ENCODE measurements around the gene SHROOM2.
A peak's percentile ranks its signal among the peaks of the same experiment; 100 is the strongest.

The SHROOM2 gene

GRCh38 chrX:9995855-9996339 is 209.7 kb downstream of the SHROOM2 start:
- no peak overlapping the region for H3K4me3 ChIP-seq (replicated peaks; ENCODE audit: insufficient read depth, low read length)
- no peaks in the 10 kb centered on the region for H3K27me3 ChIP-seq (ENCODE audit: insufficient read depth, poor library complexity, severe bottlenecking)
- TF ChIP-seq SPI1 (IDR thresholded peaks at IDR 0.05; ENCODE audit: borderline replicate concordance, low read depth) (no peak), CTCF (IDR thresholded peaks at IDR 0.05; ENCODE audit: insufficient read depth, low read length) (peak; percentile 43)
- no peak overlapping the region for H3K27ac ChIP-seq (replicated peaks)
- peak; percentile 27 to 70 for DNase-seq (ENCODE audit: low read depth in 1 of 2, low spot score in 1 of 2)

DNA sequence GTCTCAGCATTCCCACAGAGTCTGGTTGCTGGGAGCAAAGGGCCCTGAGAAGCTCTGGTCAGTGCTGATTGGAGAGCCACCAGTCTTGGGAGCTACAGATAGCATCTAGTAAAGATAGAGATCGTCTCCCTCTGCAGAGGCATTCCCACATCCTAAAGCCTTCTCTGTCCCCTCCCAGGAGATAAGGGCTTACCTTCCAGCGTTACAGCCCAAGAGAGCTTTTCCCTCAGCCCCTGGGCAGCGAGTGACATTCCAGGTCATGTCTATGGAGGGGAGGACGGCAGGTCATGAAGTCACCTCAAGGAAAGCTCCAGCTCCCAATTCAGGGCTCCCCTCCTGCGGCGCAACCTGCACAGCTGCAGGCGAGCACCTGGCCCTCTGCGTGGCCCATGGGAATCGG is 210.8 kb downstream of the SHROOM2 start:
- TF ChIP-seq POLR2AphosphoS5 (IDR thresholded peaks at IDR 0.05; ENCODE audit: low read depth) (no peak), GABPA (IDR thresholded peaks at IDR 0.05; ENCODE audit: low read depth) (no peak), SPI1 (IDR thresholded peaks at IDR 0.05; ENCODE audit: borderline replicate concordance, low read depth) (no peak), CTCF (IDR thresholded peaks at IDR 0.05; ENCODE audit: insufficient read depth, low read length) (no peak), REST (IDR thresholded peaks at IDR 0.05; ENCODE audit: insufficient replicate concordance, low read depth) (no peak)
- H3K4me3 ChIP-seq (replicated peaks; ENCODE audit: insufficient read depth, low read length): no peak overlapping the region
- H3K27ac ChIP-seq (replicated peaks): no peak overlapping the region
- DNase-seq (ENCODE audit: low read depth in 1 of 2, low spot score in 1 of 2): no peak
- no peaks in the 10 kb centered on the region for H3K27me3 ChIP-seq (ENCODE audit: insufficient read depth, poor library complexity, severe bottlenecking)

DNA sequence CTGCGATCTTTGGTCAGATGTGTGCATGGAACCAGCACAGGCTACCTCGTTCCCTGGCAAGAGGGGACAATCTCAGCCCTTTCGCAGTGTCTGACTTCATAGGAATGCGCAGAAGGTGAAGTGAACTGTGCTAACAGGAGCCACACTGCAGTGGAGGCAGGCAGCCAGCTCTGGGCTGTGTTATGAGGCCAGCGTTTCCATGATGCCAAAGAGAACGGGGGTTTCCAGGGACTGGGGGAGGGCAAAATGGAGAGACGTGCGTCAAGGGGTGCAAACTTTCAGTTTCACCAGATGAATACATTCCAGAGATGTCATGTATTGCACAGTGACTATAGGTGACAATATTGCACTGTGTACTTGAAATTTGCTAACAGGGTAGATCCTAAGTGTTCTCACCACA is 211.3 kb downstream of the SHROOM2 start:
- H3K27me3 ChIP-seq (ENCODE audit: insufficient read depth, poor library complexity, severe bottlenecking): no peaks in the 10 kb centered on the region
- DNase-seq (ENCODE audit: low read depth in 1 of 2, low spot score in 1 of 2): no peak
- TF ChIP-seq CTCF (IDR thresholded peaks at IDR 0.05; ENCODE audit: insufficient read depth, low read length) (no peak), POLR2AphosphoS5 (IDR thresholded peaks at IDR 0.05; ENCODE audit: low read depth) (no peak), GABPA (IDR thresholded peaks at IDR 0.05; ENCODE audit: low read depth) (no peak), REST (IDR thresholded peaks at IDR 0.05; ENCODE audit: insufficient replicate concordance, low read depth) (no peak), SPI1 (IDR thresholded peaks at IDR 0.05; ENCODE audit: borderline replicate concordance, low read depth) (no peak)
- no peak overlapping the region for H3K27ac ChIP-seq (replicated peaks)
- no peak overlapping the region for H3K4me3 ChIP-seq (replicated peaks; ENCODE audit: insufficient read depth, low read length)

All from HL-60 (cell line).